HL-60 (cell line): ENCODE results near the gene ATE1.

ENCODE experiments used
- GABPA ChIP-seq: IDR thresholded peaks from 2 replicates; pipeline ENCODE4 v1.6.1; 2012; ENCODE audit warnings: low read depth
- POLR2AphosphoS5 ChIP-seq: IDR thresholded peaks from 2 replicates; pipeline ENCODE4 v1.6.1; 2012; ENCODE audit warnings: low read depth
- SPI1 ChIP-seq: IDR thresholded peaks from 2 replicates; pipeline ENCODE4 v1.6.1; 2012; ENCODE audit warnings: low read depth, mild to moderate bottlenecking, borderline replicate concordance
- TF ChIP-seq, protein P1 (sequence below): IDR thresholded peaks from one replicate; pipeline ENCODE4 v1.5.1; 2011; ENCODE audit warnings: low read length, control low read depth, inconsistent platforms; ENCODE audit not compliant: insufficient read depth
- TF ChIP-seq, protein P2 (sequence below): IDR thresholded peaks from 2 replicates; pipeline ENCODE4 v1.6.1; 2012; ENCODE audit warnings: low read depth; ENCODE audit not compliant: insufficient replicate concordance

DNA sequence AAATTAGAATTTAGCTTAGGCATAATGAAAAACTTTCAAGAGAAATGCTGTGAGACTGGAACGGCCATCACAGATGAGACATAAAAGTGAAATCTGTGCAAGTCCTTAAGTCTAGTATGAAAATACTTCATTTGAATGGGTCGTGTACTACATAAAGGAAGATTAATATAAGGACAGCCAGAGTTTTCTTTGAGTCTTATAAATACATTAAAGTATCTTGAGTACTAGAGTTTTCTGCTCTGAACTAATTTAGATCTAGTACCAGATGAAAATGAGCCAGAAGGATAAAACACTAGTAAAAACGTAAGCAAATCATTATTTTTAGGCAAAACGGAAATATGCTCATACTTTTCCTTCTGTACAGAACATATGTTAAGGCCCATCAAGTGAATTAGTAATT is 93.1 kb downstream of the ATE1 start:
- TF ChIP-seq, protein P1, sequence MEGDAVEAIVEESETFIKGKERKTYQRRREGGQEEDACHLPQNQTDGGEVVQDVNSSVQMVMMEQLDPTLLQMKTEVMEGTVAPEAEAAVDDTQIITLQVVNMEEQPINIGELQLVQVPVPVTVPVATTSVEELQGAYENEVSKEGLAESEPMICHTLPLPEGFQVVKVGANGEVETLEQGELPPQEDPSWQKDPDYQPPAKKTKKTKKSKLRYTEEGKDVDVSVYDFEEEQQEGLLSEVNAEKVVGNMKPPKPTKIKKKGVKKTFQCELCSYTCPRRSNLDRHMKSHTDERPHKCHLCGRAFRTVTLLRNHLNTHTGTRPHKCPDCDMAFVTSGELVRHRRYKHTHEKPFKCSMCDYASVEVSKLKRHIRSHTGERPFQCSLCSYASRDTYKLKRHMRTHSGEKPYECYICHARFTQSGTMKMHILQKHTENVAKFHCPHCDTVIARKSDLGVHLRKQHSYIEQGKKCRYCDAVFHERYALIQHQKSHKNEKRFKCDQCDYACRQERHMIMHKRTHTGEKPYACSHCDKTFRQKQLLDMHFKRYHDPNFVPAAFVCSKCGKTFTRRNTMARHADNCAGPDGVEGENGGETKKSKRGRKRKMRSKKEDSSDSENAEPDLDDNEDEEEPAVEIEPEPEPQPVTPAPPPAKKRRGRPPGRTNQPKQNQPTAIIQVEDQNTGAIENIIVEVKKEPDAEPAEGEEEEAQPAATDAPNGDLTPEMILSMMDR: no peak
- TF ChIP-seq, protein P2, sequence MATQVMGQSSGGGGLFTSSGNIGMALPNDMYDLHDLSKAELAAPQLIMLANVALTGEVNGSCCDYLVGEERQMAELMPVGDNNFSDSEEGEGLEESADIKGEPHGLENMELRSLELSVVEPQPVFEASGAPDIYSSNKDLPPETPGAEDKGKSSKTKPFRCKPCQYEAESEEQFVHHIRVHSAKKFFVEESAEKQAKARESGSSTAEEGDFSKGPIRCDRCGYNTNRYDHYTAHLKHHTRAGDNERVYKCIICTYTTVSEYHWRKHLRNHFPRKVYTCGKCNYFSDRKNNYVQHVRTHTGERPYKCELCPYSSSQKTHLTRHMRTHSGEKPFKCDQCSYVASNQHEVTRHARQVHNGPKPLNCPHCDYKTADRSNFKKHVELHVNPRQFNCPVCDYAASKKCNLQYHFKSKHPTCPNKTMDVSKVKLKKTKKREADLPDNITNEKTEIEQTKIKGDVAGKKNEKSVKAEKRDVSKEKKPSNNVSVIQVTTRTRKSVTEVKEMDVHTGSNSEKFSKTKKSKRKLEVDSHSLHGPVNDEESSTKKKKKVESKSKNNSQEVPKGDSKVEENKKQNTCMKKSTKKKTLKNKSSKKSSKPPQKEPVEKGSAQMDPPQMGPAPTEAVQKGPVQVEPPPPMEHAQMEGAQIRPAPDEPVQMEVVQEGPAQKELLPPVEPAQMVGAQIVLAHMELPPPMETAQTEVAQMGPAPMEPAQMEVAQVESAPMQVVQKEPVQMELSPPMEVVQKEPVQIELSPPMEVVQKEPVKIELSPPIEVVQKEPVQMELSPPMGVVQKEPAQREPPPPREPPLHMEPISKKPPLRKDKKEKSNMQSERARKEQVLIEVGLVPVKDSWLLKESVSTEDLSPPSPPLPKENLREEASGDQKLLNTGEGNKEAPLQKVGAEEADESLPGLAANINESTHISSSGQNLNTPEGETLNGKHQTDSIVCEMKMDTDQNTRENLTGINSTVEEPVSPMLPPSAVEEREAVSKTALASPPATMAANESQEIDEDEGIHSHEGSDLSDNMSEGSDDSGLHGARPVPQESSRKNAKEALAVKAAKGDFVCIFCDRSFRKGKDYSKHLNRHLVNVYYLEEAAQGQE: no peak
- TF ChIP-seq POLR2AphosphoS5 (no peak), GABPA (no peak), SPI1 (no peak)
